Adipocyte (in vitro differentiated cells): ENCODE measurements around the gene FBXW12.

ENCODE experiments used
- DNase-seq: peaks from one replicate; pipeline ENCODE4 v3.0.0-alpha.2; 2015; ENCODE audit warnings: low read depth
- H3K27me3 ChIP-seq: replicated peaks from 2 replicates; pipeline ENCODE4 v1.7.0; 2013; ENCODE audit warnings: mild to moderate bottlenecking, low read length, moderate library complexity; ENCODE audit not compliant: control insufficient read depth, insufficient read depth
- H3K36me3 ChIP-seq: 2 replicates; pipeline ENCODE4 v1.7.0; 2013; ENCODE audit warnings: low read length, mild to moderate bottlenecking, moderate library complexity; ENCODE audit not compliant: control insufficient read depth, insufficient read depth, severe bottlenecking
- H3K4me1 ChIP-seq: 2 replicates; pipeline ENCODE4 v1.7.0; 2013; ENCODE audit warnings: mild to moderate bottlenecking, low read length, moderate library complexity; ENCODE audit not compliant: control insufficient read depth, insufficient read depth
- H3K4me3 ChIP-seq: 2 replicates; pipeline ENCODE4 v1.7.0; 2013; ENCODE audit warnings: mild to moderate bottlenecking, low read length, moderate library complexity
- H3K9ac ChIP-seq: 2 replicates; pipeline ENCODE4 v1.7.0; 2013; ENCODE audit warnings: mild to moderate bottlenecking, low read length, moderate library complexity
- H3K9me3 ChIP-seq: 2 replicates; pipeline ENCODE4 v1.7.0; 2013; ENCODE audit warnings: mild to moderate bottlenecking, low read length, moderate library complexity; ENCODE audit not compliant: control insufficient read depth

FBXW12 gene

DNA sequence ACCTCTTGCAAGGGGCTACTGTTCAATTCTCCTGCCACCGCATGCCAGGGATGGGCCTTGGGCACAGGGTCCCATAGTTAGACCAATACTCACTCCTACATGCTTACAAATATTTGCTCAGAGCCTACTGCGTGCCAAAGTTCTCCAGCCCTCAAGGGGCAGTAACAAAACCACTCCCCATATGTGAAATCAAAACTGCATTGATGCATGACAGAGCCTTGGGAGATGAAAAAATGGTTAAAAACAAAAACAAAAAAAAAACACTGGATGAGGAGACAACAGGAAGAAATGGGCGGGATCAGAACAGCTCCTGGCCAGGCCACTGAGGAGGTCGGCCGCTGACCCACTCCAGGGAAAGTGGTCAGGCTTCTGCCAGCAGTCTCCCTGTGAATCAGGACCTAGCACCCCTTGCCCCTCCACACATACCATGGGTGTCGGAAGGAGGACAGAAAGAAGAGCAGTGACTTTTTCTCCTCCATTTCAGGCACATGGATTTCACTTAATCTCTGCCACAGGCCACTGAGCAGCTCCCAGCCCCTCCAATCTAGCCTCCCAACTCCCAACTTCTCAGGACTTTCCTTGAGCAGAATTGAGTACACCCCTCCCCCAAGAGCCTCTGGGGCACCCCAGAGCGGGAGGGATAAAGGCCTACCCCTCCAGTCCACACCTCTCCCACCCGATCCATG is 55.1 kb downstream of the FBXW12 start:
- Histone ChIP-seq H3K9me3 (no peaks in the 10 kb centered on the region), H3K36me3 (no peaks in the 10 kb centered on the region), H3K4me1 (peaks cover 38% of the 10 kb centered on the region), H3K4me3 (peak overlapping the region; percentile 82), H3K27me3 (no peaks in the 10 kb centered on the region), H3K9ac (peak overlapping the region; percentile 80)
- peak; percentile 61 for DNase-seq

GRCh38 chr3:48427630-48427962 is 55.6 kb downstream of the FBXW12 start:
- H3K9ac ChIP-seq, result peak overlapping the region; percentile 80
- H3K27me3 ChIP-seq, result no peaks in the 10 kb centered on the region
- H3K4me3 ChIP-seq, result peak overlapping the region; percentile 82
- peaks cover 4% of the 10 kb centered on the region for H3K36me3 ChIP-seq
- peak; percentile 16 for DNase-seq
- H3K4me1 ChIP-seq, result peaks cover 42% of the 10 kb centered on the region
- H3K9me3 ChIP-seq, result no peaks in the 10 kb centered on the region

DNA sequence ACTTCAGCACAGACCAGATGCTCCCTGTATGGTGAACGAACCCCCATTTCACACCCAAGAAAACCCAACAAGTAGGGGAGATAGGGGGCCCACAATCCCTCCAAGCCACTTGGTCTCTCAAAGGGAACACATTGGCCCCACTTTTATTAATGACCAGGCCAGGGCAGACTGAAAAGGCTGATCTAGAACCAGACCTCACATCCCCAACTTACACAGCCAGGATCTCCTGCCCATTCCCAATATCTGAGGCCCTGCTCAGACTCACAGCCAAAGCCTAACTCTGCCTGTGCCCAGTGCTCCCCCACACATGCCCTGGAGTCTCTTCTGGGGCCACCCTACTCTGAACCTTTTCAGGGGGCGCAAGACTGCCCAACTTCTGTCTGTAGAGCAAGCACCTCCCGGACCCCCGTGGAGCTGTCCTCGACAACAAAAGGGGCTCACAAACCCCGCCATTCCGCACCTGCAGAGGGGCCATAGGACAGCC is 56.1 kb downstream of the FBXW12 start:
- DNase-seq, result no peak

DNA sequence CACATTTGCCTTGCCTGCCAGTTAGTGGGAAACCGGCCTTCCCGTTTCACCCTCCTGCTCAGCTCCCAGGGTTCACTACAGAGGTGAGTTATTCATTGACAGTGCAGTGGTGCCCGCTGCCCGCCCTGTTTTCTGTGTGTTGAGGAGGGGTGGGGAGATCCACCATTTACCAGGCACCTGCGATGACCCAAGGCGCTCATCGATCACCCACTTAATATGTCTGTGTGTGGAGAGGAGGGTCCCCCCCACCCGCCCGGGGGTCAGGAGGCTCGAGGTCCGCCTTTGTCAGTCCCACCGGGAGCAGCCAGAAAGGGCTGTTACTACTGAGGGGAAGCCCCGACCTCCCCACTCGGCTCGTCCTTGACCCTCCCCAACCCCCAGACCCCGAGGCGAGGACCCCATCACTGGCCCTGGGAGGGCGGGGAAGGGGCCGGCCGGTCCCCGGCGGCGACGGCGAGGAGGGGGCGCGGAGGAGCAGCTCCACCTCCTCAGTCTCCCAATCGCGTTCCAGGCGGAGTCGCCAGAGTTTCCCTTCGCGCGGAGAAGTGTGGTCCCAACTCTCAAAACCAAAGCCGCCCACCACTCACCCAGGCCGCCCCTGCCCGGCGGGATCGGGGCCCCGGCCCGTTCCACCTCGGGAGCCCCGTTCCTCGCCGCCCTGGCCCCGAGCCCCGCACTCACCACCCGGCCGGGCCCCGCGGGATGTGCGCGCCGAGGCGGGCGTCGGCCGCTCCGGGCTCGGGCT is 56.7 kb downstream of the FBXW12 start:
- Histone ChIP-seq H3K27me3 (no peaks in the 10 kb centered on the region), H3K36me3 (peaks cover 7% of the 10 kb centered on the region), H3K4me3 (peak overlapping the region; percentile 82), H3K9ac (peak overlapping the region; percentile 84), H3K9me3 (no peaks in the 10 kb centered on the region), H3K4me1 (peaks cover 53% of the 10 kb centered on the region)
- peak; percentile 73 for DNase-seq

More for the DNA sequence above, 56.1 kb downstream of the FBXW12 start:
- Histone ChIP-seq H3K4me3 (peak overlapping the region; percentile 82), H3K27me3 (no peaks in the 10 kb centered on the region), H3K9me3 (no peaks in the 10 kb centered on the region), H3K36me3 (peaks cover 7% of the 10 kb centered on the region), H3K4me1 (peaks cover 47% of the 10 kb centered on the region), H3K9ac (peak overlapping the region; percentile 80)

- no peaks in the 10 kb centered on the region for H3K9me3 ChIP-seq
- no peaks in the 10 kb centered on the region for H3K27me3 ChIP-seq
- peak; percentile 72 for DNase-seq
- H3K36me3 ChIP-seq, result peaks cover 7% of the 10 kb centered on the region
- peak overlapping the region; percentile 82 for H3K4me3 ChIP-seq
- peaks cover 60% of the 10 kb centered on the region for H3K4me1 ChIP-seq
- H3K9ac ChIP-seq, result peak overlapping the region; percentile 84
Observed at GRCh38 chr3:48429317-48429959, 57.4 kb downstream of the FBXW12 start.

GRCh38 chr3:48429960-48430707 is 58.1 kb downstream of the FBXW12 start, which contains the start of gene PLXNB1:
Gene PLXNB1, minus strand, starts transcription at chr3:48430086. Its CDS starts 5,475 bp downstream, at chr3:48424611.
- peak; percentile 70 for DNase-seq
- no peaks in the 10 kb centered on the region for H3K9me3 ChIP-seq
- H3K27me3 ChIP-seq, result no peaks in the 10 kb centered on the region
- H3K9ac ChIP-seq, result peak within 1 kb of the TSS; percentile 84
- H3K36me3 ChIP-seq, result peaks cover 7% of the 10 kb centered on the region
- H3K4me3 ChIP-seq, result peak within 1 kb of the TSS; percentile 82
- peaks cover 67% of the 10 kb centered on the region for H3K4me1 ChIP-seq

- DNase-seq, result no peak
- no peak overlapping the region for H3K4me3 ChIP-seq
- peaks cover 7% of the 10 kb centered on the region for H3K36me3 ChIP-seq
- H3K9me3 ChIP-seq, result no peaks in the 10 kb centered on the region
- H3K27me3 ChIP-seq, result no peaks in the 10 kb centered on the region
- peaks cover 68% of the 10 kb centered on the region for H3K4me1 ChIP-seq
- H3K9ac ChIP-seq, result no peak overlapping the region
Observed at GRCh38 chr3:48430708-48431101, 58.7 kb downstream of the FBXW12 start.

GRCh38 chr3:48431224-48432029 is 59.4 kb downstream of the FBXW12 start:
- H3K36me3 ChIP-seq, result peaks cover 7% of the 10 kb centered on the region
- no peak overlapping the region for H3K4me3 ChIP-seq
- no peaks in the 10 kb centered on the region for H3K27me3 ChIP-seq
- no peaks in the 10 kb centered on the region for H3K9me3 ChIP-seq
- no peak for DNase-seq
- H3K4me1 ChIP-seq, result peaks cover 63% of the 10 kb centered on the region
- H3K9ac ChIP-seq, result no peak overlapping the region

DNA sequence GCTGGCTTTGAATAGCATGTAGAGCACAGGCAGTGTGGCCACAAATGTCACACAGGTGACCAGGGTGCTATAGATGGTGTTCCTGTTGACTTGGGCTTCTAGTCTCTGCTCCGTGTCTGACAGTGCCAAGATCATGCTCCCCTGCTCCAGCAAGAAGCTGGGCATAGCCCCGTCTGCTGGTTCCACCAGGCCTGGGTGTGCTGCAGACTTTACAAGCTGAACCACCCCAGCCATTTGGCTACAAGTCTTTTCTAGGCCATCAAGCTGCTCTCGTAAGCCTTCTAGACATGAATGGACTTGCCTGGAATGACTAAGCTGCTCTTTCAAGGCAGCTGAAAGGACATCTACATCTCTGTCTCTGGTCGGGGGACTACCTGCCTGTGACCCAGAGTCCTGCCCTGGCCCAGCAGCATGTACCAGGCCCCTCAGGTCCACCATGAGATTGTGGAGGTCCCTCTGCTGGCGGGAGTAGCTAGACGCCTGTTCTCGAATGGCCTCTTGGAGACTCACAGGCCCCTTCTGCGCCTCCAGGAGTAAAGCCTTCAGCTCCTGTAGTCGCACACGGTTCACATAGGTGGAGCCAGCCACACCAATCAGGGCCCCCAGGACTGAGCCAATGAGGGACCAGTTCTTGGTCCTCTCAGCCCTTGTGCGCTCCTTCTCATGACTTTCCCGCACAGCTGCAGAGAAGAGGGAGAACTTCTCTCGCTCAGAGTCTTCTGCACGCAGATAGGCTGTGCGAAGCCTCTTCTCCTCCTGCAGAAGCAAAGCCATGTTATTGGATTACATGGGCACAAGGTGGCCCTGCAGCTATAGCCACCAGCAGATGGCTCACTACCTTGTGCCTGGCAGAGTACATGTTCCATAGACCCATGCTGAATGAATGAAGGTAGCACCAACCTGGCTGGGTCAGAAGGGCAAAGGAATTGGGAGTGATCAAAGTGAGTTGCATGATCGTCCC is 60.7 kb downstream of the FBXW12 start:
- Histone ChIP-seq H3K9me3 (no peaks in the 10 kb centered on the region), H3K9ac (peak overlapping the region; percentile 77), H3K4me3 (peak overlapping the region; percentile 71), H3K27me3 (no peaks in the 10 kb centered on the region), H3K4me1 (peaks cover 53% of the 10 kb centered on the region), H3K36me3 (peaks cover 7% of the 10 kb centered on the region)
- no peak for DNase-seq
